Activated naive CD8-positive, alpha-beta T cell treated with anti-CD3 and anti-CD28 coated beads, Interleukin-2, amount 50 U/mL, for 24 hours (primary cell): Measurements from ENCODE around the gene KCNA1.

Experiments used
- ATAC-seq: fragments of 150-1000 bp; cut with Tn5 transposase; one replicate; pipeline ENCODE4 v1.10.0; 2021
- DNase-seq: peaks from one replicate; pipeline ENCODE4 v3.0.0; 2021
- H3K27ac Mint-ChIP-seq: one replicate; pipeline ENCODE4 v1.8.0; 2021; ENCODE audit warnings: mild to moderate bottlenecking, mixed read lengths
- H3K27me3 Mint-ChIP-seq: one replicate; pipeline ENCODE4 v1.8.0; 2021; ENCODE audit warnings: mixed read lengths
- H3K36me3 Mint-ChIP-seq: one replicate; pipeline ENCODE4 v1.8.0; 2021; ENCODE audit warnings: low read depth, mixed read lengths
- H3K4me1 Mint-ChIP-seq: one replicate; pipeline ENCODE4 v1.8.0; 2021; ENCODE audit warnings: mixed read lengths
- H3K4me3 Mint-ChIP-seq: one replicate; pipeline ENCODE4 v1.8.0; 2021; ENCODE audit warnings: mild to moderate bottlenecking, moderate library complexity, mixed read lengths
- H3K9me3 Mint-ChIP-seq: one replicate; pipeline ENCODE4 v1.8.0; 2021; ENCODE audit warnings: mixed read lengths

Gene KCNA1

GRCh38 chr12:4894019-4894418, 15.7 kb upstream of the KCNA1 start:
- no peaks in the 10 kb centered on the region for H3K9me3 Mint-ChIP-seq
- no peak overlapping the region for H3K27ac Mint-ChIP-seq
- no peak overlapping the region for H3K4me3 Mint-ChIP-seq
- DNase-seq (no peak), ATAC-seq (no peak)
- no peaks in the 10 kb centered on the region for H3K36me3 Mint-ChIP-seq
- H3K27me3 Mint-ChIP-seq, result peaks cover 10% of the 10 kb centered on the region
- H3K4me1 Mint-ChIP-seq, result no peaks in the 10 kb centered on the region

DNA sequence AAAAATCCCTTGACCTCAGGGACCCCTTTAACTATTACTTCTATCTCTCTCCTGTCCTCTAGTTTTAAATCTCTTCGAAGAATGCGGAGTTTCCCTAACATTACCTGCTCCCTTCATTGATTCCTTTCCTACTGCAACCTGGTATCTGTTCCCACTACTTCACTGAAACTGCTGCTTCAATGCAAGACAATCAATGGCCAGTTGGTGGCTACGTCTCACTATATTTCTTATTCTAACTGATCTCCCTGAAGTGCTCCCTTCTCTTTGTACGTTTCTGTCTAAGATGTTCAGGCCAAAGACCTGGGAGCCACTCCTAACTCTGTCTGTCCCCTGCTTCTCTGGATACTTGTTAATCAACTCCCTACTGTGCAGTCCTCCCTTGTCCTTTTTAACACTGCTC, 10.3 kb upstream of the KCNA1 start:
- Mint-ChIP-seq H3K36me3 (no peaks in the 10 kb centered on the region), H3K27ac (no peak overlapping the region), H3K27me3 (peaks cover 32% of the 10 kb centered on the region), H3K4me1 (no peaks in the 10 kb centered on the region), H3K4me3 (no peak overlapping the region), H3K9me3 (no peaks in the 10 kb centered on the region)
- ATAC-seq (no peak), DNase-seq (no peak)

GRCh38 chr12:4900327-4900726, 9.4 kb upstream of the KCNA1 start:
- DNase-seq, result no peak
- H3K9me3 Mint-ChIP-seq, result no peaks in the 10 kb centered on the region

DNA sequence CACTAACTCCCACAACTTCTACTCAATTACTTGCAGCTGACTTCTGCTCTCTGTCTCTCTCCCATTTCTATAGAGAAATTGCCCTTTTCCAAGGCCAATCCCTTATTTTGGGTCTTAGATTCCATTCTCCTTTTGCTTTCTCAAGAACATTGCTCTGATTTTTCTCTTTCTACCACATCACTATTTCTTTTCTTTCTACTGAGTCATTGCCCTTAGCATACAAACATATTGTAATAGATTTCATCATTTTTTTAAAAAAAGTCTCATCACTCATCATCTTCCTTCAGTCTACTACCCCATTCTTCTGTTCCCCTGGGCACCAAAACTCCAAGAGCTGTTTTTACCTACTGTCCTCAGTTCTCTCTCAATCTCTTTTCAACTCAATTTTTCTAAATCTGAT, 4.4 kb upstream of the KCNA1 start:
- Mint-ChIP-seq H3K27me3 (peaks cover 42% of the 10 kb centered on the region), H3K4me3 (no peak overlapping the region), H3K9me3 (no peaks in the 10 kb centered on the region), H3K4me1 (peaks cover 10% of the 10 kb centered on the region), H3K36me3 (no peaks in the 10 kb centered on the region), H3K27ac (no peak overlapping the region)
- ATAC-seq (no peak), DNase-seq (no peak)

More at GRCh38 chr12:4900327-4900726, 9.4 kb upstream of the KCNA1 start:
- H3K4me3 Mint-ChIP-seq, result no peak overlapping the region
- H3K36me3 Mint-ChIP-seq, result no peaks in the 10 kb centered on the region
- H3K27me3 Mint-ChIP-seq, result peaks cover 32% of the 10 kb centered on the region
- ATAC-seq, result no peak
- H3K4me1 Mint-ChIP-seq, result no peaks in the 10 kb centered on the region
- no peak overlapping the region for H3K27ac Mint-ChIP-seq

- peak; percentile 41 for ATAC-seq
- DNase-seq, result peak; percentile 18
- H3K4me1 Mint-ChIP-seq, result peaks cover 17% of the 10 kb centered on the region
- H3K27ac Mint-ChIP-seq, result no peak overlapping the region
- H3K9me3 Mint-ChIP-seq, result peaks cover 4% of the 10 kb centered on the region
- H3K27me3 Mint-ChIP-seq, result peaks cover 46% of the 10 kb centered on the region
- no peaks in the 10 kb centered on the region for H3K36me3 Mint-ChIP-seq
- H3K4me3 Mint-ChIP-seq, result peak overlapping the region; percentile 34
Observed at GRCh38 chr12:4908684-4909409, 858 bp upstream of the KCNA1 start.

GRCh38 chr12:4909410-4909733, 333 bp upstream of the KCNA1 start:
- Mint-ChIP-seq H3K36me3 (no peaks in the 10 kb centered on the region), H3K27ac (no peak overlapping the region), H3K4me1 (peaks cover 17% of the 10 kb centered on the region), H3K9me3 (peaks cover 4% of the 10 kb centered on the region), H3K4me3 (peak overlapping the region; percentile 22), H3K27me3 (peaks cover 47% of the 10 kb centered on the region)
- DNase-seq (no peak), ATAC-seq (peak; percentile 16)

DNA sequence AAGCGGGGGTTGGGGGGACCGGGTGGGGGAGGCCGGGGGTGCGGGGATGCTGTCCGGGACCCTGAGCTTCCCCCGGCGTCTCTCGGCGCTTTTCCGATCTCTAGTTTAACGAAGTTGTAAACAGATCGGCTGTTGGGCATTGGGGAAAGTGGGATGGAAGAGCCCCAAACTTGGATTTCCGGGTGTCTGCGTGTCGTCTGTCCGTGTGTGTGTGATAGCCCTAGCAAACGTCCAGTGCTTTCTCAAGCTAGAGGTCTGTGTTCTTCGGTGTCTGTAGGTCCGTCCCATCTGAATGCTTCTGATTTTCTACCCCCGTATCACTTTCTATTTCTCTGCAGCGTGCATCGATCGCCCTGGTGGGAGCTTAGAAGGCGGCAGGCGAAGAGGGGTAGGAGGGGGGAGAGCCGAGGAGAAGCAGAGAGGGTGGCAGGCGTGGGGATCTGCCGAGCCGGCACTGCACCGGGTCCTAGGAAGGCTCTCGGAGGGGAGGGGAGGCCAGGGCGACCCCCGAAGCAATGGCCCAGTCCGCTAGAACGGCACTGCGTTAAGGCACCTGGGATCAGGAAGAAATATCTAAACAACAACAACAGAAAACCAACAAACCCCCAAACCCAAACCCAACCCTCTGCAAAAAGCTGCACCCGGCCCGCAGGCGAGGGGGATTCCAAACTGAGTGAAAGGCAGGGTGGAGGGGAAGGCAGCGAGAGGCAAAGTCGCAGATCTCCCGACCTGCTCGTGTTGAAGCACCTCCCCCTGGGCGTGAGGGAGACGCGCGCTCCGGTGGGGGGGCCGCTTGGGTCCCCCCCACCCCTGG, 1.0 kb downstream of the KCNA1 start:
- H3K9me3 Mint-ChIP-seq, result peaks cover 4% of the 10 kb centered on the region
- H3K4me3 Mint-ChIP-seq, result peak overlapping the region; percentile 82
- no peak overlapping the region for H3K27ac Mint-ChIP-seq
- no peaks in the 10 kb centered on the region for H3K36me3 Mint-ChIP-seq
- peak; percentile 13 for DNase-seq
- peaks cover 17% of the 10 kb centered on the region for H3K4me1 Mint-ChIP-seq
- no peak for ATAC-seq
- peaks cover 55% of the 10 kb centered on the region for H3K27me3 Mint-ChIP-seq

DNA sequence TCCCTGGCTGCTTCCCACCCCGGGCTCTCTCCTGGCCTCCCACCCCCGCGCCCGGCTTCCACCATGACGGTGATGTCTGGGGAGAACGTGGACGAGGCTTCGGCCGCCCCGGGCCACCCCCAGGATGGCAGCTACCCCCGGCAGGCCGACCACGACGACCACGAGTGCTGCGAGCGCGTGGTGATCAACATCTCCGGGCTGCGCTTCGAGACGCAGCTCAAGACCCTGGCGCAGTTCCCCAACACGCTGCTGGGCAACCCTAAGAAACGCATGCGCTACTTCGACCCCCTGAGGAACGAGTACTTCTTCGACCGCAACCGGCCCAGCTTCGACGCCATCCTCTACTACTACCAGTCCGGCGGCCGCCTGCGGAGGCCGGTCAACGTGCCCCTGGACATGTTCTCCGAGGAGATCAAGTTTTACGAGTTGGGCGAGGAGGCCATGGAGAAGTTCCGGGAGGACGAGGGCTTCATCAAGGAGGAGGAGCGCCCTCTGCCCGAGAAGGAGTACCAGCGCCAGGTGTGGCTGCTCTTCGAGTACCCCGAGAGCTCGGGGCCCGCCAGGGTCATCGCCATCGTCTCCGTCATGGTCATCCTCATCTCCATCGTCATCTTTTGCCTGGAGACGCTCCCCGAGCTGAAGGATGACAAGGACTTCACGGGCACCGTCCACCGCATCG, 1.8 kb downstream of the KCNA1 start:
- peaks cover 4% of the 10 kb centered on the region for H3K9me3 Mint-ChIP-seq
- peaks cover 60% of the 10 kb centered on the region for H3K27me3 Mint-ChIP-seq
- H3K36me3 Mint-ChIP-seq, result no peaks in the 10 kb centered on the region
- ATAC-seq, result no peak
- no peak for DNase-seq
- no peak overlapping the region for H3K27ac Mint-ChIP-seq
- peak overlapping the region; percentile 24 for H3K4me3 Mint-ChIP-seq
- H3K4me1 Mint-ChIP-seq, result peaks cover 17% of the 10 kb centered on the region

- no peaks in the 10 kb centered on the region for H3K36me3 Mint-ChIP-seq
- no peak for ATAC-seq
Observed at GRCh38 chr12:4914720-4915119, 5.0 kb downstream of the KCNA1 start.

DNA sequence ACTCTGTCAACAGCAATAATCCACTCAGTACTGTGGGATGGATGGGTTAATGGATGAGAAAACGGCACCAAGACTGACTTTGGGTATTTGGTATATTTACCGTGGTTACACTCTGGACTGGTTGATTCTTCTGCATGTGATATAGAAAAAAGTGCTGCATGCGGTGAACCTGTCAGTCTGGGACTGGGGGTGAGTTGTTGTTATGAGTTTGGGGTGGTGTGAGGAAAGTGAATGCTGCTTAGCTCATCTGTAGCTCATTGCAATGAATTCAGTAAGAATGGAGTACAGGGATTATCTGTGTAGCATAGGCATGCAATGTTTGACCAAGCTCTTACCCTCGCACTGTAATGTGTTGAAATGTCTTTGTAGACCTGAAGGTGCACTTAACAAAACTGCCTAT, 6.0 kb downstream of the KCNA1 start:
- H3K4me1 Mint-ChIP-seq, result peaks cover 4% of the 10 kb centered on the region
- DNase-seq (no peak), ATAC-seq (no peak)
- peaks cover 4% of the 10 kb centered on the region for H3K9me3 Mint-ChIP-seq
- no peaks in the 10 kb centered on the region for H3K36me3 Mint-ChIP-seq
- H3K27ac Mint-ChIP-seq, result no peak overlapping the region
- peaks cover 60% of the 10 kb centered on the region for H3K27me3 Mint-ChIP-seq
- H3K4me3 Mint-ChIP-seq, result no peak overlapping the region

More at GRCh38 chr12:4914720-4915119, 5.0 kb downstream of the KCNA1 start:
- Mint-ChIP-seq H3K27ac (no peak overlapping the region), H3K4me3 (no peak overlapping the region), H3K27me3 (peaks cover 61% of the 10 kb centered on the region), H3K9me3 (peaks cover 4% of the 10 kb centered on the region), H3K4me1 (peaks cover 7% of the 10 kb centered on the region)
- DNase-seq, result no peak

GRCh38 chr12:4918950-4919660, 9.4 kb downstream of the KCNA1 start:
- no peaks in the 10 kb centered on the region for H3K4me1 Mint-ChIP-seq
- no peak overlapping the region for H3K4me3 Mint-ChIP-seq
- DNase-seq (no peak), ATAC-seq (no peak)
- peaks cover 43% of the 10 kb centered on the region for H3K27me3 Mint-ChIP-seq
- H3K36me3 Mint-ChIP-seq, result no peaks in the 10 kb centered on the region
- no peaks in the 10 kb centered on the region for H3K9me3 Mint-ChIP-seq
- no peak overlapping the region for H3K27ac Mint-ChIP-seq

DNA sequence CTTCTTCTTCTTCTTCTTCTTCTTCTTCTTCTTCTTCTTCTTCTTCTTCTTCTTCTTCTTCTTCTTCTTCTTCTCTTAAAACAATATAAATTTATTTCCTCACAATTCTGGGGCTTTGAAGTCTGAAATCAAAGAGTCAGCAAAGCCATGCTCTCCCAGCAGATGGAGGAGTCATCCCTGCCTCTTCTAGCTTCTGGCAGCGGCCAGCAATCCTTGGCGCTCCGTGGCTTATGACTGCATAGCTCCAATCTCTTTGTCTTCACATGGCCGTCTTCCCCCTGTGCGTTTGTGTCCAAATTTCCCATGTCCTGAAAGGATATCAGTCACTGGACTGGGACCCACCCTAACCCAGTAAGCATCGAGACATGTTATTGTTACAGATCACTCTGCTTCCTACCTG, 22.9 kb downstream of the KCNA1 start:
- H3K4me1 Mint-ChIP-seq, result no peaks in the 10 kb centered on the region

DNA sequence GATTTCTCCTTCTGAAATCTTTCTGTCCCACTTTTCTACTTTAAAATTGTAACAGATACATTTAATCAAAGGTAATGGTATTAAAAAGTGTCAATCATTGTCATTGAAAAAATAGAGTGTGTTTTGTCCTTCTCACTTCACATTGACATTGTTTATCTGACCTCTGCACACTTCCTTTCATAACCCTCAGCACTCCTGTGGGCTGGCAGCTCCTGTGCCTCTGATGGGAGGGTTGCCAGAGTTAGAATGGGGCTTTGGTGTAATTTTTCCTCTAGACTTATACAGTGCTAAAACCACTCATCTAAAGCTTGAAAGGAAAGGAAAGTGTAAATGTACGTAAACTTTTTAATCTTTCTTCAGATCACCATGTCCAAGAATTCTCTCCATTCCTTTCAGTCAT, 23.7 kb downstream of the KCNA1 start:
- Mint-ChIP-seq H3K27ac (no peak overlapping the region), H3K9me3 (no peaks in the 10 kb centered on the region), H3K27me3 (peaks cover 28% of the 10 kb centered on the region), H3K4me3 (no peak overlapping the region), H3K4me1 (no peaks in the 10 kb centered on the region), H3K36me3 (no peaks in the 10 kb centered on the region)
- no peak for ATAC-seq
- DNase-seq, result no peak

More for the DNA sequence above, 22.9 kb downstream of the KCNA1 start:
- no peak for ATAC-seq
- no peak for DNase-seq
- no peaks in the 10 kb centered on the region for H3K9me3 Mint-ChIP-seq
- peaks cover 24% of the 10 kb centered on the region for H3K27me3 Mint-ChIP-seq
- no peaks in the 10 kb centered on the region for H3K36me3 Mint-ChIP-seq
- H3K27ac Mint-ChIP-seq, result no peak overlapping the region
- no peak overlapping the region for H3K4me3 Mint-ChIP-seq

DNA sequence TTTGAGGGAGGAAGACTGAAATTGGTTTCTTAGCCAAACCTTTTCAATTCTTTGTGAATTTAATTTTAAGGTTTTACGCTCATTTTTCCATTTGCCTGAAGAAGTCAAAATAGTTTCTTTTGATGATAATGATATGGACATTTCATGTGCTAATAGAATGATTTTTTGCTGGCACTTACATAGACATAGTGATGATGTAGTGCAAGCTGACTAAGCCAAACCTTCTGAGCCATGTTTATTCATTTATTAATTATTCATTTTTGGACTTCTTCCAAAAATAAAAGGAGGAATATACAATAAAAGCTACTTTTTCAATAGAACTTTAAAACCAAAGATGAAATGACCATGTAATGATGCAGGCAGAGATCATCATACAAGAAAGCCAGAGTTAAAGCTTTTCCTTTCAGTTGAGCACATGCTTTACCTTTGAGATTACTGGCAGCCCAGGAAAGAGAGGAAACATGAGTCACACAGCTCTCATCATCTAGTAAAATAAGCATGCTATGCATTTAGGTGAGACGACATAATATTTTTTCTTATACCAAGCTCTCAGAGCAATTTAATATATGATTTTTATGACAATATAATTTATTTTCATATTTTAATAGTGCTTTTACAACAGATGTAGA, 24.8 kb downstream of the KCNA1 start:
- DNase-seq, result no peak
- no peak overlapping the region for H3K4me3 Mint-ChIP-seq
- H3K9me3 Mint-ChIP-seq, result no peaks in the 10 kb centered on the region
- peaks cover 28% of the 10 kb centered on the region for H3K27me3 Mint-ChIP-seq
- no peak overlapping the region for H3K27ac Mint-ChIP-seq
- no peak for ATAC-seq
- H3K36me3 Mint-ChIP-seq, result no peaks in the 10 kb centered on the region
- no peaks in the 10 kb centered on the region for H3K4me1 Mint-ChIP-seq
